ENCODE measurements around the gene LSM5.

DNA sequence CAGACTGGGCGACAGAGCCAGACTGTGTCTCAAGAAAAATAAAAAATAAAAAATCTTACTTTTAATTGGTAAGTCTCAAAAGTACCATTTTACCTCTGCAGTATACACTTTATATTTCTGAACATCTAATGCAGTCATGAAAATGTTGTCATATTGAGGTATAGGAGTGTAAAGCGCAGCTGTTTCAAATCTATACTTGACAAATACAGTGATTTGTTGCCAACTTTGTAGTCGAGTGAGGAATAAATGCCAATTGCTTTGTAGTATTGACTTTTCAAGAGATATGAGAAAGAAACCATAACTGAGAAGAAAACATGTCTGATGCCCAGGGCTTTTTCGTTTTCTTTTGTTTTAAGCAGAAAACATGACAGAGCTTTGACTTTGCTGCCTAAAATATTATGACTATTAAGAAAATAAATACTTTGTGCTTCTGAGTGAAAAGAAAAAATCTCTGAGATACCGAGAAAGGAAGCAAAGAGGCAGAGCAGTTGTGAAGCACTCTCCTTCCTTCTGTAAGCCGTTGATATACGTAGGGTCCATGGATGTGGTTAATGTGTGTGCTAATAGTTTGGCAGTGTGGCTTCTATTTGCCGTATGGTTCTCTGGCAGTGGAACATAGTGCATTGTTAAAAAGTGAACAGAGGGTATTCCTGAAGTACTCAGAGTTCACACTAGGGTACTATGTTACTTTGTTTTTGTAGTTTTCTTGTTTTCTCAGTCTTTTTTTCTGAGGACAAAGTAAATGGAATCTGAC is 43.3 kb upstream of the LSM5 start:
- no peak for TF ChIP-seq EP300 (IDR thresholded peaks at IDR 0.05)
- no peak for TF ChIP-seq POLR2AphosphoS5 (IDR thresholded peaks at IDR 0.05)
- no peak for TF ChIP-seq POLR2A (IDR thresholded peaks at IDR 0.05; ENCODE audit: low read depth)
